ENCODE measurements around the gene PRKACA. TPM values are rescaled to one million over a fixed set of nuclear protein-coding genes. Genes with fewer than 3 reads are reported as not detected.

The PRKACA gene
- total RNA-seq, 2 experiments from 2014 or later = 21.1 to 62.0 TPM

- no TSS peak for BruUV-seq (replicated peaks)
- intact Hi-C loops (cut with micrococcal nuclease; ENCODE audit: unreplicated experiment) = no loop called here
- Histone ChIP-seq H3K36me3 (ENCODE audit: insufficient read depth, low read length) (no peaks in the 10 kb centered on the region), H3K4me3 (ENCODE audit: low read depth, low read length, poor library complexity, severe bottlenecking) (no peak overlapping the region), H3K27ac (ENCODE audit: low read depth, low read length, poor library complexity, severe bottlenecking) (no peak overlapping the region), H3K9me2 (ENCODE audit: insufficient read depth, low read length) (no peaks in the 10 kb centered on the region), H2AFZ (ENCODE audit: low read length) (no peak overlapping the region), H3K4me2 (ENCODE audit: low read length) (peak overlapping the region; percentile 24; the same call in 1 of the 2 replicates), H3K79me2 (ENCODE audit: insufficient read depth, low read depth, low read length) (no peaks in the 10 kb centered on the region; the same call in 1 of the 2 replicates), H3K4me1 (ENCODE audit: insufficient read depth, low read length, poor library complexity, severe bottlenecking) (peaks cover 24% of the 10 kb centered on the region), H3K9me3 (ENCODE audit: low read length) (no peaks in the 10 kb centered on the region), H4K20me1 (ENCODE audit: insufficient read depth, low read length) (no peaks in the 10 kb centered on the region)
- TF ChIP-seq EZH2phosphoT487 (IDR thresholded peaks at IDR 0.05; ENCODE audit: borderline replicate concordance, low read depth, low read length) (no peak), CTCF (conservative IDR thresholded peaks at IDR 0.05; ENCODE audit: low read length) (no peak)
- CTCF ChIA-PET (ENCODE audit: unreplicated experiment) = no interaction called here
- POLR2A ChIA-PET = no interaction called here
- no peak for DNase-seq (ENCODE audit: low spot score)
Observed at GRCh38 chr19:14112809-14113385, 4.7 kb downstream of the PRKACA start.

- no peak overlapping the region for H3K4me2 ChIP-seq (ENCODE audit: low read length)
- CTCF ChIA-PET (ENCODE audit: unreplicated experiment) = no interaction called here
Observed at GRCh38 chr19:14112051-14112808, 5.3 kb downstream of the PRKACA start.

More at GRCh38 chr19:14112051-14112808, 5.3 kb downstream of the PRKACA start:
- H3K79me2 ChIP-seq (ENCODE audit: insufficient read depth, low read depth, low read length) = no peaks in the 10 kb centered on the region; the same call in 1 of the 2 replicates
- no peak for DNase-seq (ENCODE audit: low spot score)
- TF ChIP-seq EZH2phosphoT487 (IDR thresholded peaks at IDR 0.05; ENCODE audit: borderline replicate concordance, low read depth, low read length) = no peak
- no peak for TF ChIP-seq CTCF (conservative IDR thresholded peaks at IDR 0.05; ENCODE audit: low read length)
- H3K9me2 ChIP-seq (ENCODE audit: insufficient read depth, low read length) = no peaks in the 10 kb centered on the region
- no peaks in the 10 kb centered on the region for H3K36me3 ChIP-seq (ENCODE audit: insufficient read depth, low read length)
- no peak overlapping the region for H2AFZ ChIP-seq (ENCODE audit: low read length)
- H3K4me3 ChIP-seq (ENCODE audit: low read depth, low read length, poor library complexity, severe bottlenecking) = no peak overlapping the region
- POLR2A ChIA-PET = no interaction called here
- H3K9me3 ChIP-seq (ENCODE audit: low read length) = no peaks in the 10 kb centered on the region
- intact Hi-C loops (cut with micrococcal nuclease; ENCODE audit: unreplicated experiment) = no loop called here
- H3K27ac ChIP-seq (ENCODE audit: low read depth, low read length, poor library complexity, severe bottlenecking) = no peak overlapping the region
- BruUV-seq (replicated peaks) = no TSS peak
- no peaks in the 10 kb centered on the region for H4K20me1 ChIP-seq (ENCODE audit: insufficient read depth, low read length)
- H3K4me1 ChIP-seq (ENCODE audit: insufficient read depth, low read length, poor library complexity, severe bottlenecking) = peaks cover 24% of the 10 kb centered on the region

Measured in OCI-LY7 (cell line).